Measurements from ENCODE around the gene DOCK1.

Gene DOCK1

DNA sequence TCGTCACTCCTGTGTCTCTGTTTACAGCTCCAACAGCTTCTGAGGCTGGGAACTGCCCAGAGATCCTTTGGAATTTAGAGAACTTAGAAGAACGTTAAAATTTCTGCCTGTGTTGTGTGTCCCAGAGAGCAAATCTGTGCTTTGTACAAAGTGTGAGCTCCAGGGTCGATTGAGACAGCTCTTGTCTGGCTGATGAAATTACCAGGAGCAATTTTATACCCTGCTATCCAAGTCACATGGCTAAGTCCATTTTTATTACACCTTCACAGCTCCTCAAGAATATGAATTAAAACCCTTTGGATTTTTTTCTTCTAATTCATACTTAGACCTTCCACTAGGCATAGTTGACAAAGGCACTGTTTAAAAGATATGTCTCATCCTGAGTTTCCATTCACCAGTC is 337.7 kb downstream of the DOCK1 start:
- no peak for DNase-seq

DNA sequence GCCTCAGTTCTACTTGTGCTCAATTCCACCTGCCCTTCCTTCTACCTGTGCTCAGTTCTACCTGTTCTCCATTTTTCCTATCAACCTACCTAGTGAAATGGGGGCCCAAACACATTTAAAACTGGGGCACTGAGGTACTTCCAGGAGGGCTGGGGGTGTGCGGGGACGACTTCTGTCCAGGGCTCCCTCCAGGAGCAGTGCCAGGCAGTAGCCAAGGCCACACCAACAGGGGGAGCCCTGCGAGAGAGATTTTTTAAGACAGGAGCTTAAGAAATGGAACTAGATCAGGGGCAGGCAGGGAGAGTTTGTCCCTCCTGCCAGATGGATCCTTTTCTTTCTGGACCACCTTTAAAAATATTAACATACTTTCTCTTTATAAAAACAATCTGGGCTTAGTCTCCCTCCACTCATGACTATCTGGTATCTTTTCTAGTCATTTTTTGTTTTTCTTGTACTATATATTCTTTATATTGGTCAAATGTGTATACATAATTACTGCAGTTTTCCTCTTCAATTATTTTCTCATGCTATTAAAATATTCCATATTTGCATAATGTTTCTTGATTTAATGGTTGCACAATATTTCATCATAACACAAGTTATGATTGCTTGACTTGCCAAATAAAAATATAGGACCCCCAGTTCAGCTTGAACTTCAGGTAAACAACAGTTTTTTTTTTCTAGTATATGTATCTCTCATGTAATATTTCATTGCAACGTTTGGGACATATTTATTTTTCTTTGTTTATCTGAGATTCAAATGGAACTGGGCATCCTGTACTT is 338.5 kb downstream of the DOCK1 start:
- DNase-seq, result no peak

DNA sequence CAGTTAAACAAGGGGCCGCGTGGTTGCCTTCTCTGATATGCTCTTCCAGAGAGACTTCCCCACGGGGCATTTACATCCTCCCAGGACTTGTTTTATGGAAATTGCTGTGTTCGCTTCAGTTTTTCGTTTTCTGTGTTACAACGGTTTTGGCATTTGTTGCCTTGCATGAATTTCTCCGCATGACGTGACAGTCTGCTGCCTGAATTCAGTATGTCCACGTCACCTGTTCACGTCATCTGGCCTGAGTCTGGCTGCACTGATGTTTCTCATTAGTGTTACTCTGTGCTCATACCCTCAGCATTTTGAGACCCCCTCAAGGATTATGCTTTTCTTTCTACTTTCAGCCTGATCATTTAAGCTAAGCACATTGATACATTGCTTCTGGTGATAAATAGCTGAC is 340.2 kb downstream of the DOCK1 start:
- no peak for DNase-seq

DNA sequence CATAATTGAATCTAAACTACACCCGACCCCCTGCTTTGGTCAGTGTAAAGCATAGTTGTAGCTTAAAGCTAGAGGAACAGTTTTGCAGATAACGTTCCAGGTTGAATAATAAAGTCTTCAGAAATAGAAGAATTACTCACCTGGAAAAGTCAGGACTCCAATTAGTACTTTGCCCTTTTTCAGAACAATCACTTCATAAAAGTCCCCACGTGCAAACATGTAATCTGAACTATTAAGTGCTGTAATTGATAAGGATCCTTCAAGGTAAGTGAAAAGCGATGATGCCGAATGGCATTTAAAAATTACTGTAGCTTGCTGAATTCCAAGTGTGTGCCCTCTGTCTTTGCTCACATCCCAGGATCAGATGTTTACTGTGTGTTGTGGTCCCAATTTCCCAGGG is 344.8 kb downstream of the DOCK1 start:
- DNase-seq, result no peak

DNA sequence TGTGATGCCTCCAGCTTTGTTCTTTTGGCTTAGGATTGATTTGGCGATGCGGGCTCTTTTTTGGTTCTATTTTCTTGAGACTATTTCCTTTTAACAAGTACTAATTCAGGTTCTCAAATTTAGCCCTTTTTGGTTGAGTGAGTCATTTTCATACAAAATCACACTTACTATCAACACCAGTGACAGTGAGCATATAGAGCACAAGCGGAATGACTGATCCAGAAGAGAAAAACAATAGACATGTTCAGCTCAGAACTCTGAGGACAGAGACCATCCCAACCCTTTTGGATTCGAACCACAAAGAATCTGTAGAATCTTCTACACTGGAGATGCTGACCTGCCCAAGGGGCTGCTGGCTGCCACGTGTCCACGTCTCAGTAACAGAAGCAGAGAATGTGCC is 347.6 kb downstream of the DOCK1 start:
- no peak for DNase-seq

DNA sequence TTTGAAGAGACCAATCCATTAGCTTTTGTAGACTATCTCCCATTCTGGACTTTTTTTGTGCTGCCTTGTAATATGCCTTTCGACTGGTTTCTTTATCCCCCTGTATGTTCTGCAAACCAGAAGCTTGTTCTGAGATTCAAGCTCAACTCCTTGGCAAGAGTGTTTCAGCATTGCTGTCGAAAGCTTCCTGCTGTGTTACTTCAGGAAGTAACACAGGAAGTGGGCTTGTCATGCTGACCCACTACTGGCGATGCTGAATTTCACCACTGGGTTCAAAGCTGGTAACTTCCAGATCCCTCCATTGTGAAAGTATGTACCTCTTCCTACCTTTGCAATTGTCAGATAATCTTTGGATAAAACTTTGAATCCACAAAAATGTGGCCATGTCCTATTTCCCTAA is 349.0 kb downstream of the DOCK1 start:
- DNase-seq, result no peak

DNA sequence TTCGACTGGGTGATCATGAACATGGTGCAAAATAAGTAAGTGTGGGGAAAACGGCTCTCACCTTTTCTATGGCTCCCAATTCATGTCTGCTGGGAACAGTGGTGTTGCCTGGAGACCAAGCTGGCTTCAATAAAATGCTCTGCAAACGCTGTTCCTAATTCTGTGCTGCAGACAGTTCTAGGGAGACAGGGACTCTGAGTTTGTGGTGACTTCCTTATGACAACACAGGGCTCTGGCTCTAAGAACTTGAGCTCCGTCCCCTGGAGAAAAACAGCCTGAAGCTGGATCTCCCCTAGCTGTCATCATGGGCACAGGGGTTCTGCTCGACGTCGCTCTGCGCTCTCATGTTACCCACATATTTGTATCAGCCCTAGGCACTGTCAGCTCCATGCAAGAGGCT is 352.2 kb downstream of the DOCK1 start:
- DNase-seq, result no peak

DNA sequence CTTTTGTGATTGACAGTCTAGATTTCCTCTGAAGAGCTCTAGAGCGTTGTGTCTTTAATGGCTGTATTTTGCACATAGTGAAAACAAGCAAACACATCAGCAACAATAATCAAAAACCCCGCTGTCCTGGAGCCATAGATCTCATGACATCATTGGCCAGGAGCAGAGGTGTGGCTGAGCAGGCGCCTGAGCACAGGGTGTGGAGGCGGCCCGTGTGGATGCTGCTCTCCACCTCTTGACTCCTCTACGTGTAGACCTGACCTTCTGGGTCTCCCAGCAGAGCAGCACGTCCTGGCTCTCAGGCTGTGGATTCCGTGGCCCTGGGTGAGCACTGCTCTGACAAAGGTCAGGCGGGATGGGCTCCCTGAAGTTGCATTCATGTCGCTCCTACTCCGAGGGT is 354.1 kb downstream of the DOCK1 start:
- no peak for DNase-seq

DNA sequence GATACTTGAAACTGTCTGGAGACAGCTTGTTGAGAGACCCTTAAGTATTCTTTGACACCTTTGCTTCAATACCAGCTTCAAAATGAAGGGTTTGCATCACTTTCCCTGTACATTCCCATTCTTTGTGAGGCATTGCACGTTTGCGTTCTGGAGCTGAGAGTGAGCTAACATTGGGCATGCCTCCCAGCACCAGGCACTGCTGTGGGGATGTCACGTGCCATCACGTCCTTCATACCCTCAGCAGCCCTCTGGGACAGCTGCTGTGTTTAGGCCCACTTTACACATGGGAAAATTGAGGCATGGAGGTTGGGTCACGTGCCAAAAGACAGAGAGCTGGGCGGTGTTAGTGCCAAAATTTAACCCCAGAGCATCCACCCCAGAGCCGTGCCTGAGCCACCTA is 357.4 kb downstream of the DOCK1 start:
- DNase-seq, result no peak

DNA sequence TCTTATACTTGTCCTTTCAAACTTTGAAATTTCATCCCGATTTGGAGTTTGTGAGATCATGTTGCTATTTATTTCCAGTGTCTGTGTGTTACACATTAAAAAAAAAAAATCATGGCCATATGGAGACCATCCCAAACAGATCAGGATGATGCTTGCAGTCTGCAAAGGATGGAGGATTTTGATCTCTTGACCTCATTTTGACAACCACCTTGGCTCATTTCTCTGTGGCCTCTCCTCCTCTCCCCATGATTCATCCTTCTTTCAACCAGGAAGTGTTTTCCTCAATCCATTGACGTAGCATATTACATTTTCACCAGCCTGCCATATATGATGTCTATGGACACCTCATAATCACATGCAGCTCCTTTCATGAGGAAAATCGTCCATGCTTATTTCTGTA is 360.1 kb downstream of the DOCK1 start:
- DNase-seq, result no peak

DNA sequence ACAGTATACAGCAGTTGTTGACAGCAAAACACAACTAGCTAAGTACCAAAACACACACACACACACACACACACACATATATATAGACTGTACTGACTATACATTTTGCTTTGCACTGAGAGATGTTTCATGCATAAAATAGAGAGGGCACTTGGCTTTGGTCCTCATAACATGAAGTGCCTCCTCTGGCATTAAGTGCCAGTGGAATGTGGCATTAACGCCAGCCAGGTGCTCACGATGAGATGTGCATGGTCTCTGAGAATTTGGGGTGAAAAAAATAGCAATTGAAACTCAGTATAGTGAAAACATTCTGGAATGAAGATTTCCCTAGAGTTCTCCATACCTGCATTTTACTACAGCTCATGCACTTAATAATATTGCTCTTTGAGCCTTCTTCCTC is 361.2 kb downstream of the DOCK1 start:
- no peak for DNase-seq

DNA sequence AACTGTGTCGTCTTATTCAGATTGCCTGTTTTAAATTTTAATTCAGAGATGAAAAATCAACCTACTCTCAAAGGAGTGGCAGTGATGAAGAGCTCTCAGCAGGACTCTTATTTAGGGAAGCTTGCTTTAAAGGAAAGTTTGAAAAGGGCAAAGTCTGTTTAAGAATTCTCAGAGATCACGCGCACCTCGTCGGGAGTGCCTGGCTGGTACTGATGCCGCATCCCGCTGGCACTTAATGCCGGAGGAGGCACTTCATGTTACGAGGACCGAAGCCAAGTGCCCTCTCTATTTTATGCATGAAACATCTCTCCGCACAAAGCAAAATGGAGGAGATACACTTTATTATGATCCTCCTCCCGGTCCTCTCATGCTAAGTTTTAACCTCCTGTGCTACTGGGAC is 362.2 kb downstream of the DOCK1 start:
- no peak for DNase-seq

DNA sequence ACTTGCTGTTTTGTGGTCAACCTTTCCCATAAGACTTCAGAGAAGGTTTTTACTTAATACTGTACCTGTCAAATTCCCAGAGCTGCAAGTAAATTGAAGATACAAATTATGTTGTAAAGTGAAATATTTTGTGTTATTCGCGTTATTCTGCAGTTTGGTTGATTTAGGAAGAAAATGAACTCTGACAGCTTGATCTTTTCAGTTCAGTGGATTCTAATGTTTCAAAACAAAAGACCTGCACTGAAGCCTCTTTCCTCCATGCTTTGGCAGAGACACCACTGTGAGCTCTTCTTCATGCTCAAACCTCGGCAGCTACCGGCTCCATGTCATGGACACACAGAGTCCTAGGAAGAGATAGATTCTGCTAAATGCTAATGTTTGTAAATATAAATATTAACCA is 366.8 kb downstream of the DOCK1 start:
- no peak for DNase-seq

DNA sequence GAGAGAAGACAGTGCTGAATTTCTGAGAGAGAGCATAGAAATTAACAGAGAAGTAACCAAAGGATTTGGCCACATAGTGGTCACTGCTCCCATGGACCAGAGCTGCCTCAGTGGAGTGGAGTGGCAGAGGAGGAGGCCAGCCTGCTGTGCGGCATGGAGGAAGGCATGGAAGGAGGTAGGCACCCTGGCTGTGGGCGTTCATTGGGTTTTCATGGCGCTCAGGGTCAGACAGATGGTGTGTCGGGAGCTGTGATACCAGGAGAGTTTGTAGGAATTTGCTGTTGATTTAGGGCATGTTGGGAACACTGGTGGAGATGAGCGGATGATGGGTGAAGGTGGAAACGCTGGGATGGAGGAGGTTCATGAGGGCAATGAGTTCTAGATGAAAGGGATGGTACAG is 370.0 kb downstream of the DOCK1 start:
- DNase-seq, result no peak

DNA sequence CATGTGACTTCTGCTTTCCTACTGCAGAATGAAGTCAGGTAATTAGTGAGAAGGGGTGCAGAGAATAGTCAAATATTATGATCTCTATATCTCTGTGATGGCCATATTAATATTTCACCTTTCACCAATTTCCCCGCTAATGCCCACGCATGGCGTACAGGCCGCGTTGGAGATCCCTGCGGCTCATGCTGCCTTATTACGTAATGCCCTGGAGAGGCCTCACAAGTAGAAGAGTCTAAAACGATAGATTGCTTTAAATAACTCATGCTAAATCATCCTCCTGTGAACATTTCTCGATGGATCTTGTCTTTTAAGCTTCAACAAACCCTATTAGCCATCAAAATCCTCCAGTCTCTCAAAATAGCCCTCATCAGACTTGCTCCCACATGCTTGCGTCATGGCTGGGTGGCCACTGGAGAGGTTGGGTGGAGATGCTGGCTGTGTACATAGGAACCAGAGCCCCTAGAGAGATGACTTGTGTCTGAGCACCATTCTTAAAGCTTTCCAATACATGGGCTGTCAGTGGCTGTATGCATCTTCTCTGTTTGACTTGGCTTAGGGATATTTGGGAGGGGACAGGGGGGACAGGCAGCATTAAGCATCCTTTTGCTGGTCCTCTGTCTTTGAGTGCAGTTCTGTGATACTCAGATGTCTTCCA is 370.7 kb downstream of the DOCK1 start:
- DNase-seq, result no peak

DNA sequence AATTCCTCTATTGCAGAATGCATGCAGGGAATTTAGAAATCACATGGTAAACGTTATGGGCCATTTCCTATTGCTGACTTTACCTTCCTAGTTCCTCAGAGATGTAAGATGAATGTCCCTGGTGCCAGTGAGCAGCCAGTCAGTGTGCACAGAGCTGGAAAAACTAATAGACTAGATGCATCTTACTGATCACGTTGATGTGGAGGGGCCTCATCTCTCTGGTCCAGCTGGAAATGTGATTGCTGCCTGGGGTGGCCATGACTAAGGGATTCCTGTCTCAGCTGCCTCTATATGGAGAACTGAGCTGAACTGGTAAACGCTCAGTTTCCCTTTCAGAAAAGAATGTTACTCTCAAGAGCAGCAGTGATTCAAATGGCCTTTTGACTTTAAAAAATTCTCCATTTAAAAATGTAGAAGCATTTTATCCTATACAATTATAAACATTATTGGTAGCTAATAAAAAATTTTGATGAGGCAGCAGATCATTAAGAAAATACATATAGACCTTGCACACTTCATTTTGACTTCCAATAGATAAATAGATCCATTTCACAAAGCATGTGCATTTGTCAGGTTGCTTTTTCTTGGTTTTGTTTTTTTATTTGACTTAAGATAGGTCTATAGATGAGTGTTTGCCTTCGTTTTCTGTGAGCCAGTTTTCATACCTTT is 371.7 kb downstream of the DOCK1 start:
- DNase-seq, result no peak

DNA sequence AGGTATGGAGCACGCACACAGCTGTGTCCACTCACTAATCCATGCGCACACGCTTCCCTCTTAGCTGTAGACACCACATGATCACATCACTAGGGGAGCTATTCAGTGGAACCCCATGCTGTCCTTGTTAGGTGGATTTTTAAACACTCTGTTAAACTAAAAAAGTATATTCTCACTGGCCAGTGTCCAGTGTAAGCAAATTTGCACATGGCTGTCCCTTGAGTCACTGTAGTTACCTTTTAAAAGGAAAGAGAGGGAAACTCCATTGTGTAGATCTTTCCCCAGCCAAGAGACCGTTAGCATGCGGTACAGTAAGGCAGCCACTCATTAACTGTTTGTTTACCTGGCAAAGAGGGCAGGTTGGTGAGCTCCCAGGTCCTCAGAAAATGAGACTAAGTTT is 372.8 kb downstream of the DOCK1 start:
- DNase-seq, result no peak

DNA sequence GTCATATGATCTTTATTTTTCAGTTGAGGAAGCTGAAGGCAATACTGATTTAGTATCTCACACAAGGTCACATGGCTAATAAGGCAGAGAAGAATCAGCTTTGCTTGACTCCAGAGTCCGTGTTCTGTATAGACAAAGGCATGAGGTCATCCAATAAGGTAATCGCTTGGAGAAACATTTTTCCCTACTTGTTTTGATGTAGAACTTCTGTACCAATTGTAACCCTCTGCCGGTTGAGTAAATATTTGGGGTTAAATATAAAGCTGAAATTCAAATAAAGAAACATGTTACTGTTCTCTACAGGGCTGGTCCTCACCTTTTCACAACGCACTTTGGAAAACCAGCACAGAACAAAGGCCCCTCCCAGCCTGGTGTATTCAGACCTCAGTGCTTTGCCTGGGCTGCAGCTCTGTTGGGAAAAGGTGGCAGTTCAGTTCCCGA is 374.1 kb downstream of the DOCK1 start:
- DNase-seq, result no peak

DNA sequence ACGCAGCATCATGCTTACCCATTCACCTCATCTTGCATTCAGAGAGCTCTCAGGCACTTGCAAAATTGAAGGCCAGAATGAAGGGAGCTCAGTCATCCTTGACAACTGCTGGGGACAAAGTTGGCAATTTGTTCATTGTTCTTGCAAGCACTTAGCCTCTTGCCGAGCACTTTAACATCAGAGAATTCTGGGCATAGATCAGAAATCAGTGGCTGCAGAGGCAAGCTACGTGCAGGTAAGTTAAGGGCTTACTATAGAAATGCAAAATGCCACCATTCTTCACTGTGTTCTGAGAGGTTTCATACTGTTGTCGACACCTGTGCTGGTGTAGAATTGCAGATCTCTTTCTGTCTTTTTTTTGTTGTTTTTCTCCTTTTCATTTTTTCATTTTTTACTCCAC is 375.2 kb downstream of the DOCK1 start:
- DNase-seq, result no peak

DNA sequence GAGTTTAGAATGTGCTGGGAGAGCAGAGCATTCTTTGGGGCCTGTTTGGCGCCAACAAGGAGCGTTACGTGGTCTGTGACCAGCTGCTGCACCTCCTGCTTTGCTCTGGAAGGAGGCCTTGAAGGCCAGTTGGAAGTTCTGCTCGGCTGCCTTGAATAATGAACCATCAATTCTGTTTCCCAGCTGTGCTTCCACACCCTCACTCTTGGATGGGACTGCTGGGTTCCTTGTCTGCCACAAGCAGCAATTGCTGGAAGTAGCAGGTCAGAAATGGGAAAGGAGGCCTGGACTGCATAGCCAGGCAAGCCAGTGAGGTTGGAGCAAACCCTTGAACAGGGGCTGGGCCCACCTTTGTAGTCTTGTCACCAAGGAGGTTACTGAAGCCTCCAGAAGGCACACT is 377.8 kb downstream of the DOCK1 start:
- no peak for DNase-seq

DNA sequence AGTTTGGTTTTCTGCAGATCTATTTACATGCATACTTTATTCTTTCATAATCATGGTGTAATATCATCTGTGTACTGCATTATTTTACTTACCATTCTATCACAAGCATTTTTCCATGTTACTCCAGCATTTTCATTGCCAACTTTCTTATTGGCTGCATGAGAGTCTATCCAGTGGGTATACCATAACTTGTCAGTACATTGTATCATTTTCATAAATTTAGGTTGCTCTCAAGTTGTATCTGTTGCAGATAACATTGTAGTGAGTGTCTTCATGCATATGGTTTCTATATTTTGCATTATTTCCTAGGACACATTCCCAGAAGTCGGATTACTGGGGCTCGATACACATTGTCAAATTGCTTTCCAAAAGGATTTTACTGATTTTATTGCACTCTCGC is 378.3 kb downstream of the DOCK1 start:
- no peak for DNase-seq

DNA sequence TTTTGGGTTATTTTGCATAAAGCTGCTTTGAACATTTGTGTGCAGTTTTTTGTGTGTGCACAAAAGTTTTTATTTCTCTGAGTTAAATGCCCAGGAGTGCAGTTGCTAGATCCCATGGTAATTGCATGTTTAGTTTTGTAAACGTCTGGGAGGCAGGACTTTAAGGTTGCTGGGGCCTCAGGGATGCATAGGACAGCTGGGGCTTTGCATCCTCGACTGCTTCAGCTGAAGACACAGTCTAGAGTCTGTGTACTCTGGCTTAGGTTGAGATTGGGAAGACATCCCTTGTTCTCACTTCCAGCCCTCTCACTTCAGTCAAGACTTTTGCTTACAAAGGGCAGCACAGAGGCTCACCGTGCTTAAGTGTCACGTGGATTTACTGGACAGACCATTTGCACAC is 385.6 kb downstream of the DOCK1 start:
- no peak for DNase-seq

DNA sequence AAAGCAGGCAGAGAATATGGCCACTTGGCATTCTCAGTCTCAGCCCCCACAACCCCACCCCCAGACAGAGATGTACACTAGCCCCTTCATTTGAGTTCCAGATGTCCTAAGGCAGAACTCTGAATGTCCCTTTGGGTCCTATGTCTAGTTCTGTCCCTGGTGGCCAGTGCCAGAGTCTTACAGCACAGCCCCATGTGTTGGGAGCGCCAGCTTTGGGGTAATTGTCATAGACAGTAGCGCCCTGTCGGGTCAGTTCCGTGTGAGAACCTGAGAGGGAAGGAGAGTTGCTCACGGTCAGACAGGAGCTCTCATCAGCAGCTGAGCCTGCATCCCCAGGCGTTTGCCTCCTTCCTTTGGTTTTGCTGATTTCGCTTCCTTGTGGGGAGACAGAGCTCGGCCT is 386.1 kb downstream of the DOCK1 start:
- DNase-seq, result no peak

DNA sequence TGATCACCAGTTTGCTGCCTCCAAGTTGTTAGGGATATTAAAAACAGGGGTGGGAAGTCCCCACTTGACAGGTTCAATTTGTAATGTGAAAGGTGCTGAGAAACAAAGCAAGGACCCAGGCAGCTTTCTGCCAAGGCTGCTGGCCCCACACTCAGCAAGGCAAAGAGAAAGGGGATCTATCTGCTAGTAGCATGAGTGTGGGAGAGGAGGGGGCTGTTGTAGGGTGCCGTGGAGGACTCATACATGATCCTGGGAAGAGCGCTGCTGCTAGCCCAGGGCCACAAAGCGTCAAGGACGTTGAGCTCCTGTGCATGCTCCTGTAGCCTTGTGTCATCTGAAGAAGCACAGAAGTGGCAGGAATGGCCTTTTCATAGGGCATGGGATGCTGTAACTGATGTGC is 387.7 kb downstream of the DOCK1 start:
- no peak for DNase-seq
